Gastrocnemius medialis (tissue), 4 donors: ENCODE measurements around the gene TLK2. TPM values are rescaled to one million over a fixed set of nuclear protein-coding genes. Genes with fewer than 3 reads are reported as not detected.

Experiments used
- ATAC-seq, 2 donors: fragments of 150-250 bp; one replicate each; pipeline ENCODE4 v1.9.1; 2016
- DNase-seq, 2 donors: peaks; one replicate each; pipeline ENCODE4 v3.0.0-alpha.2; 2019
- H3K27ac ChIP-seq, 4 donors: fragments of 200-600 bp; sonication (generic); 1 replicate in 1 of 4; 2 replicates in 3 of 4; pipeline ENCODE4 v1.5.1; 2016 to 2018; ENCODE audit warnings: mild to moderate bottlenecking in 2 of 4, moderate library complexity in 1 of 4
- H3K27me3 ChIP-seq, 3 donors: fragments of 200-600 bp; sonication (generic) in 2 of 3; 1 replicate in 1 of 3; 2 replicates in 2 of 3; pipeline versions ENCODE4 v1.5.1 to v1.6.0; 2016 to 2019; ENCODE audit warnings: mild to moderate bottlenecking in 1 of 3, moderate library complexity in 1 of 3
- H3K36me3 ChIP-seq, 2 donors: fragments of 200-600 bp; sonication (generic) in 1 of 2; one replicate each; pipeline ENCODE4 v1.5.1; 2017 to 2018
- H3K4me1 ChIP-seq, 2 donors: fragments of 200-600 bp; sonication (generic) in 1 of 2; one replicate each; pipeline ENCODE4 v1.5.1; 2016 to 2017; ENCODE audit warnings: mild to moderate bottlenecking in 2 of 2
- H3K4me3 ChIP-seq, 4 donors: fragments of 200-600 bp; sonication (generic) in 3 of 4; 1 replicate in 1 of 4; 2 replicates in 3 of 4; pipeline ENCODE4 v1.5.1; 2016 to 2019; ENCODE audit warnings: mild to moderate bottlenecking in 2 of 4
- H3K9me3 ChIP-seq, 3 donors: fragments of 200-600 bp; sonication (generic) in 2 of 3; 1 replicate in 1 of 3; 2 replicates in 2 of 3; pipeline ENCODE4 v1.5.1; 2016 to 2019
- POLR2A ChIP-seq, 2 donors: fragments of 450-650 bp; IDR thresholded peaks; one replicate each; pipeline ENCODE4 v1.6.1; 2017; ENCODE audit warnings: antibody characterized with exemption in 2 of 2, mild to moderate bottlenecking in 2 of 2, moderate library complexity in 2 of 2
- in situ Hi-C, 4 donors: fragments of 200-750 bp; cut with MboI; loops; one replicate each; pipeline versions ENCODE4 v1.15.0 to v1.8.0; 2017; ENCODE audit warnings: low sequenced_read_pairs in 4 of 4
- intact Hi-C: fragments of 100-400 bp; cut with DNase I; formaldehyde crosslinking; loops from one replicate; pipeline ENCODE4 v1.15.1; 2023; ENCODE audit warnings: low total_unique reads
- total RNA-seq, 4 donors: library from RNA; depleted of rRNA; stranded (reverse); fragments of >200 nt; gene quantifications; one replicate each; pipeline versions ENCODE4 v1.1.0 to v1.2.3, GENCODE V29; 2016
- TF ChIP-seq, protein P1 (sequence below), 5 experiments: fragments of 450-650 bp in 3 of 5; fragments of 200-600 bp in 2 of 5; sonication (generic) in 2 of 5; IDR thresholded peaks in 4 of 5; conservative IDR thresholded peaks in 1 of 5; 1 replicate in 4 of 5; 2 replicates in 1 of 5; pipeline ENCODE4 v1.5.1; 2016 to 2019; ENCODE audit warnings: antibody characterized with exemption in 5 of 5, mild to moderate bottlenecking in 3 of 5, moderate library complexity in 3 of 5

TLK2 gene
- total RNA-seq, 4 donors from 2014 or later, result 28.7 to 51.1 (median 47.3) TPM

GRCh38 chr17:62660629-62661118, 182.0 kb downstream of the TLK2 start:
- ATAC-seq, result no peak
- intact Hi-C loops, result no loop called here
- no peaks in the 10 kb centered on the region for H3K4me1 ChIP-seq

DNA sequence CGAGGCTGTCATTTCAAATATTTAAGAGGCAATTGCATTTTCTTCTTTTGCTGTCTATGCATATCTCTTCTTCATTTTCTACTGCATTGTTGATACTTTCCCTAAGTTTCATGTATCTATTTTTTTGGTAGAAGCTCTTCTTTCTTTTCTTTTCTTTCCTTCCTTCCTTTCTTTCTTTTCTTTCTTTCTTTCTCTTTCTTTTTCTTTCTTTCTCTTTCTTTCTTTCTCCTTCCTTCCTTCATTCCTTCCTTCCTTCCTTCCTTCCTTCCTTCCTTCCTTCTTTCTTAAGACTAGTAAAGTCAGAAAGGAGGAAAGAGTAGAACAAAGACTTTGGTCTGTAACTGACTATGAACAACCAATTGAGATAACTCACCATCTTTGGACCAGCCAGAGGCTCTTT, 182.7 kb downstream of the TLK2 start:
- Histone ChIP-seq H3K27ac (no peak overlapping the region), H3K4me3 (no peak overlapping the region), H3K4me1 (no peaks in the 10 kb centered on the region), H3K36me3 (no peaks in the 10 kb centered on the region), H3K9me3 (no peaks in the 10 kb centered on the region), H3K27me3 (no peaks in the 10 kb centered on the region)
- TF ChIP-seq POLR2A (IDR thresholded peaks at IDR 0.05), result no peak
- no peak for ATAC-seq
- DNase-seq, result no peak
- in situ Hi-C loops, result loop anchor here in 1 of 4 donors (25.0 kb wide), 1 partner anchor 151 kb away; the partner anchor contains the start of gene MARCHF10
- intact Hi-C loops, result no loop called here

More at GRCh38 chr17:62660629-62661118, 182.0 kb downstream of the TLK2 start:
- no peak for TF ChIP-seq POLR2A (IDR thresholded peaks at IDR 0.05)
- TF ChIP-seq, protein P1, sequence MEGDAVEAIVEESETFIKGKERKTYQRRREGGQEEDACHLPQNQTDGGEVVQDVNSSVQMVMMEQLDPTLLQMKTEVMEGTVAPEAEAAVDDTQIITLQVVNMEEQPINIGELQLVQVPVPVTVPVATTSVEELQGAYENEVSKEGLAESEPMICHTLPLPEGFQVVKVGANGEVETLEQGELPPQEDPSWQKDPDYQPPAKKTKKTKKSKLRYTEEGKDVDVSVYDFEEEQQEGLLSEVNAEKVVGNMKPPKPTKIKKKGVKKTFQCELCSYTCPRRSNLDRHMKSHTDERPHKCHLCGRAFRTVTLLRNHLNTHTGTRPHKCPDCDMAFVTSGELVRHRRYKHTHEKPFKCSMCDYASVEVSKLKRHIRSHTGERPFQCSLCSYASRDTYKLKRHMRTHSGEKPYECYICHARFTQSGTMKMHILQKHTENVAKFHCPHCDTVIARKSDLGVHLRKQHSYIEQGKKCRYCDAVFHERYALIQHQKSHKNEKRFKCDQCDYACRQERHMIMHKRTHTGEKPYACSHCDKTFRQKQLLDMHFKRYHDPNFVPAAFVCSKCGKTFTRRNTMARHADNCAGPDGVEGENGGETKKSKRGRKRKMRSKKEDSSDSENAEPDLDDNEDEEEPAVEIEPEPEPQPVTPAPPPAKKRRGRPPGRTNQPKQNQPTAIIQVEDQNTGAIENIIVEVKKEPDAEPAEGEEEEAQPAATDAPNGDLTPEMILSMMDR (IDR thresholded peaks at IDR 0.05 in 4 of 5, conservative IDR thresholded peaks at IDR 0.05 in 1 of 5), result no peak
- Histone ChIP-seq H3K27ac (no peak overlapping the region), H3K36me3 (no peaks in the 10 kb centered on the region), H3K27me3 (no peaks in the 10 kb centered on the region), H3K4me3 (no peak overlapping the region), H3K9me3 (no peaks in the 10 kb centered on the region)
- in situ Hi-C loops, result loop anchor here in 1 of 4 donors (25.0 kb wide), 1 partner anchor 152 kb away; the partner anchor contains the start of gene MARCHF10
- no peak for DNase-seq

GRCh38 chr17:62662855-62663254, 184.2 kb downstream of the TLK2 start:
- no peak for ATAC-seq
- no peak overlapping the region for H3K4me3 ChIP-seq
- in situ Hi-C loops, result loop anchor here in 1 of 4 donors (25.0 kb wide), 1 partner anchor 149 kb away; the partner anchor contains the start of gene MARCHF10
- no peaks in the 10 kb centered on the region for H3K27me3 ChIP-seq
- no peak overlapping the region for H3K27ac ChIP-seq
- intact Hi-C loops, result no loop called here
- DNase-seq, result no peak
- no peaks in the 10 kb centered on the region for H3K9me3 ChIP-seq
- TF ChIP-seq POLR2A (IDR thresholded peaks at IDR 0.05), result no peak
- TF ChIP-seq, protein P1 (IDR thresholded peaks at IDR 0.05 in 4 of 5, conservative IDR thresholded peaks at IDR 0.05 in 1 of 5), result no peak
- H3K36me3 ChIP-seq, result no peaks in the 10 kb centered on the region
- H3K4me1 ChIP-seq, result no peaks in the 10 kb centered on the region

Other genes starting within 250 kb of the TLK2 start
- gene EFCAB3, start 98.3 kb upstream of the TLK2 start, total RNA-seq, result not detected
- gene METTL2A, start 54.9 kb upstream of the TLK2 start, total RNA-seq, result 10 to 100 TPM; 11.9 to 16.2 (median 12.5) TPM
- gene MRC2, start 148.8 kb downstream of the TLK2 start, total RNA-seq, result 10 to 100 TPM in 1 of 4 donors, 1 to 10 TPM in 3; 4.8 to 15.0 (median 5.5) TPM